Natural killer cell (primary cell): Measurements from ENCODE around the gene SERTAD2. TPM values are rescaled to one million over a fixed set of nuclear protein-coding genes. Genes with fewer than 3 reads are reported as not detected.

Source experiments
- ATAC-seq, 3 donors: fragments of 150-1000 bp in 2 of 3; fragments of 200-7000 bp in 1 of 3; cut with Tn5 transposase; 1 replicate in 1 of 3; 2 replicates in 2 of 3; pipeline ENCODE4 v1.10.0; 2021; ENCODE audit warnings: mild to moderate bottlenecking in 2 of 3, moderate library complexity in 2 of 3
- DNase-seq, 2 donors: peaks; one replicate each; pipeline versions ENCODE4 v3.0.0 to v3.0.0-alpha.2; 2013 to 2021; ENCODE audit warnings: mixed read lengths in 1 of 2
- H3K27ac ChIP-seq: one replicate; pipeline ENCODE4 v1.5.1; 2013; ENCODE audit warnings: mild to moderate bottlenecking, low read length
- H3K27me3 ChIP-seq: one replicate; pipeline ENCODE4 v1.6.1; 2013; ENCODE audit warnings: low read length; ENCODE audit not compliant: control insufficient read depth, insufficient read depth
- H3K36me3 ChIP-seq: one replicate; pipeline ENCODE4 v1.6.1; 2013; ENCODE audit warnings: low read length; ENCODE audit not compliant: control insufficient read depth, insufficient read depth
- H3K4me1 ChIP-seq: one replicate; pipeline ENCODE4 v1.6.1; 2013; ENCODE audit warnings: low read length; ENCODE audit not compliant: control insufficient read depth, insufficient read depth
- H3K4me3 ChIP-seq: one replicate; pipeline ENCODE4 v1.5.1; 2013; ENCODE audit warnings: low read length
- H3K9me3 ChIP-seq: one replicate; pipeline ENCODE4 v1.6.1; 2013; ENCODE audit warnings: low read length; ENCODE audit not compliant: control insufficient read depth, insufficient read depth
- H3K27ac Mint-ChIP-seq, 2 donors: one replicate each; pipeline ENCODE4 v1.8.0; 2022; ENCODE audit warnings: mild to moderate bottlenecking in 2 of 2, mixed read lengths in 2 of 2, moderate library complexity in 1 of 2
- H3K27me3 Mint-ChIP-seq, 2 donors: one replicate each; pipeline ENCODE4 v1.8.0; 2022; ENCODE audit warnings: low read depth in 2 of 2, mixed read lengths in 2 of 2
- H3K36me3 Mint-ChIP-seq: one replicate; pipeline ENCODE4 v1.8.0; 2022; ENCODE audit warnings: mixed read lengths
- H3K4me1 Mint-ChIP-seq, 2 donors: one replicate each; pipeline ENCODE4 v1.8.0; 2022; ENCODE audit warnings: mixed read lengths in 2 of 2
- H3K4me3 Mint-ChIP-seq: one replicate; pipeline ENCODE4 v1.8.0; 2022; ENCODE audit warnings: mild to moderate bottlenecking, moderate library complexity, mixed read lengths
- H3K9me3 Mint-ChIP-seq, 2 donors: one replicate each; pipeline ENCODE4 v1.8.0; 2022; ENCODE audit warnings: mixed read lengths in 2 of 2
- WGBS: methylation state at CpG from one replicate; pipeline ENCODE4 v1.1.7; 2013; ENCODE audit warnings: missing lambda C conversion rate; ENCODE audit not compliant: insufficient coverage; 5-methylcytosine and 5-hydroxymethylcytosine counted together
- intact Hi-C: fragments of 100-400 bp; cut with micrococcal nuclease; formaldehyde crosslinking; loops from one replicate; pipeline ENCODE4 v1.14.2; 2022
- total RNA-seq, 4 donors: library from RNA; stranded (reverse); fragments of 120-200 nt in 1 of 4; gene quantifications; one replicate each; pipeline versions ENCODE4 v1.2.3 to v1.2.4, GENCODE V29; 2013 to 2022
- TF ChIP-seq, protein P1 (sequence below): fragments of 200-600 bp; IDR thresholded peaks from one replicate; pipeline ENCODE4 v1.8.0; 2022; ENCODE audit warnings: antibody characterized with exemption

The SERTAD2 gene
- total RNA-seq, 3 donors from 2014 or later (not counting 1 experiment from before 2014, with no cell fraction given): 45.6 to 71.2 (median 55.8) TPM

DNA sequence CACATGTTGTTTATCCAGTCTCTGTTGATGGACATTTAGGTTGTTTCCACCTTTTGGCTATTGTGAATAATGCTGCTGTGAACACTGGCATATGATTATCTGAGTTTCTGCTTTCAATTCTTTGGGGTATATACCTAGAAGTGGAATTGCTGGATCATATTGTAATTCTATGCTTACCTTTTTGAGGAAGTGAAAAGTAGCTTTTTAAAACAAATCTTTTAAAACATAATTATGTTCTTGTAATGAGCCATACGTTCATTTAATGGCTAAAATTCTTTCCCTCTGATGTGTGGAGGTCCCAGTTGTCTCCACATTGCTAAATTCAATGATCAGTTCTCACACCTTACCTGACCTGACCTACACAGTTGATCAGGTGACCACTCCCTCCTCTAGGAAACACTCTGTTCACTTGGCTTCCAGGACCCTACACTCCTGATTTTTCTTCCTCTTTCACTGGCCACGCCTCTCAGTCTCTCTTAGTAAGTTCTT is 27.8 kb upstream of the SERTAD2 start:
- H3K4me1 Mint-ChIP-seq: peaks cover 8 to 10% of the 10 kb centered on the region in 2 donors
- no peaks in the 10 kb centered on the region for H3K27me3 Mint-ChIP-seq
- no peaks in the 10 kb centered on the region for H3K9me3 ChIP-seq
- DNase-seq (no peak), ATAC-seq (no peak)
- H3K36me3 Mint-ChIP-seq: no peaks in the 10 kb centered on the region
- TF ChIP-seq, protein P1, sequence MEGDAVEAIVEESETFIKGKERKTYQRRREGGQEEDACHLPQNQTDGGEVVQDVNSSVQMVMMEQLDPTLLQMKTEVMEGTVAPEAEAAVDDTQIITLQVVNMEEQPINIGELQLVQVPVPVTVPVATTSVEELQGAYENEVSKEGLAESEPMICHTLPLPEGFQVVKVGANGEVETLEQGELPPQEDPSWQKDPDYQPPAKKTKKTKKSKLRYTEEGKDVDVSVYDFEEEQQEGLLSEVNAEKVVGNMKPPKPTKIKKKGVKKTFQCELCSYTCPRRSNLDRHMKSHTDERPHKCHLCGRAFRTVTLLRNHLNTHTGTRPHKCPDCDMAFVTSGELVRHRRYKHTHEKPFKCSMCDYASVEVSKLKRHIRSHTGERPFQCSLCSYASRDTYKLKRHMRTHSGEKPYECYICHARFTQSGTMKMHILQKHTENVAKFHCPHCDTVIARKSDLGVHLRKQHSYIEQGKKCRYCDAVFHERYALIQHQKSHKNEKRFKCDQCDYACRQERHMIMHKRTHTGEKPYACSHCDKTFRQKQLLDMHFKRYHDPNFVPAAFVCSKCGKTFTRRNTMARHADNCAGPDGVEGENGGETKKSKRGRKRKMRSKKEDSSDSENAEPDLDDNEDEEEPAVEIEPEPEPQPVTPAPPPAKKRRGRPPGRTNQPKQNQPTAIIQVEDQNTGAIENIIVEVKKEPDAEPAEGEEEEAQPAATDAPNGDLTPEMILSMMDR: no peak
- H3K4me3 ChIP-seq: no peak overlapping the region
- no peaks in the 10 kb centered on the region for H3K9me3 Mint-ChIP-seq
- H3K4me3 Mint-ChIP-seq: no peak overlapping the region
- H3K4me1 ChIP-seq: no peaks in the 10 kb centered on the region
- H3K27ac Mint-ChIP-seq: no peak overlapping the region
- 56% methylated on average over 2 of the region's 2 CpGs for WGBS
- intact Hi-C loops: no loop called here
- no peak overlapping the region for H3K27ac ChIP-seq
- H3K36me3 ChIP-seq: no peaks in the 10 kb centered on the region
- no peaks in the 10 kb centered on the region for H3K27me3 ChIP-seq

DNA sequence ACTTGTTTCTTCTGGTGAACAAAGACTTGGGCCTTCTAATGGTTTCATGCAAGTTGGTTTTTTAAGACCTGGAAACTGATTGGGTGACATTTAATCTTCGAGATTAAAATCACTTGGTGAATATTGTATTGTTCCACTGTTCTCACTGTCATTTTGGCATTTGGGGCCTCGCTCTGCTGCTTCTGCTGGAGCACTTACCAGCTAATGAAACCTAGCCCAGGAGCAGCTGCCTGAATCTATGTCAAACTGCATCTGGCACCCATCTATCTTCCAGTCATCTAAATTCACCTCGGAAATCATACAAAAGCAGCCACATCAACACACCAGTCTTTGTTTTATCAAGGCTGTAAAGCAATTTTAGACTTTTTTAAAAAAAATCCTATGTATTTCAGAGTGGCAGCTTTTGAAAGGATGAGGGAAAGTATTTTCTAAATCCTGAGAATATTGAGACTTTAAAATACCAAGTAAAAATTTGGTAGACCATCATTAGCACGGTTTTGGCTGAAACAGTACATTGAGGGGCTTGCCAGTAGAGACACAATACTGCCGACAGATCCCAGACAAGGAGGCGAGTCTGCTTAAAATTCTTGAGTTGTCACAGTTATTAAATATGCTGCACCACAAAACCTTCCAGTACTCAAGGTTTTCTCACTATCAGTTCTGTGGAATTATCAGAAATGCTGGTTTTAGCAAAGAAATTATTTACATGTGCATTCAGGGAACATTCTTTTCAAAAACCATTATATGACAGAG is 26.1 kb upstream of the SERTAD2 start:
- H3K4me1 ChIP-seq: no peaks in the 10 kb centered on the region
- no peaks in the 10 kb centered on the region for H3K36me3 ChIP-seq
- H3K4me3 ChIP-seq: no peak overlapping the region
- WGBS: 81% methylated on average over 6 of the region's 6 CpGs
- H3K36me3 Mint-ChIP-seq: no peaks in the 10 kb centered on the region
- TF ChIP-seq, protein P1: no peak
- no peaks in the 10 kb centered on the region for H3K9me3 Mint-ChIP-seq
- no peak overlapping the region for H3K27ac ChIP-seq
- intact Hi-C loops: no loop called here
- no peak overlapping the region for H3K27ac Mint-ChIP-seq
- DNase-seq (peak in 1 of 2 donors; percentile 30), ATAC-seq (no peak)
- H3K27me3 Mint-ChIP-seq: no peaks in the 10 kb centered on the region
- H3K4me1 Mint-ChIP-seq: peaks cover 8 to 10% of the 10 kb centered on the region in 2 donors
- H3K4me3 Mint-ChIP-seq: no peak overlapping the region
- no peaks in the 10 kb centered on the region for H3K27me3 ChIP-seq
- H3K9me3 ChIP-seq: no peaks in the 10 kb centered on the region

DNA sequence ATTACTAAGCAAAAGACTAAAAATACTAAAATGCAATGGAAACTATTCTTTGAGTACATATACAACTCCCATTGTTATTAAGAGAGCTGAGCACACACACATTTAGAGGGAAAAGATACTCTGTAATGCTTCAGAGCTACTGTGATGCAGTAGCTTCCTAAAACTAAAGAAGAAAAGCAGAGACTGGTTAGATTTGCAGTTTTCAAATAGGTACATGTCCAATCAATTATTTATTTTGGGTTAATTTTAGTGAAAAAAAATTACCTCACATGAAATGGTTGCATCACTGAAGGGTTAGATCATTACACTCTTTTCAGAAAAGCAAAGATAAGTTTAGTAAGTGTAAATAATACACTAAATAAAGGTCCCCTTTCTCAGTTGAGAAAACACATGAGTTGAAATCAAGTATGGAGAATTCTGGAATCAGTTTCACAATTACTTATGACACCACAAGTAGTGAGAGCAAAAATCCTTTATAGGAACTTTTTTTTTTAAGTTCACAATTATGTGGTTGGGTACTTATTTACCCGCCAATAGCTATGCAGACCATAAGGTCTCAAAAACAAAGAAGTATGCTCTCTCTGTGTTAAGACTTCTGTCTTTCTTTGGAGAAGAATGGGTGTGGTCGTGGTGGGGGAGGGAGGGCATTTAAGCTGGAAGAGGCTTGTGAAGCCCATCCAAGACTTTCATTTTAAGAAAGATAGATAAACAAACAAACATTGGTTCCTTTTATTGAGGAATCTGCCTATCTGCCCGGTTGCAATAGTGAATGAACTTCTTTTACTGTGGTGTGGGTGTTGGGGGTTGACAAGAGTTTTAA is 25.3 kb upstream of the SERTAD2 start:
- ATAC-seq (no peak), DNase-seq (no peak)
- Mint-ChIP-seq H3K36me3 (no peaks in the 10 kb centered on the region), H3K9me3 (no peaks in the 10 kb centered on the region), H3K4me3 (no peak overlapping the region), H3K4me1 (peaks cover 8 to 10% of the 10 kb centered on the region in 2 donors), H3K27me3 (no peaks in the 10 kb centered on the region), H3K27ac (no peak overlapping the region)
- intact Hi-C loops: no loop called here
- Histone ChIP-seq H3K4me1 (no peaks in the 10 kb centered on the region), H3K27ac (no peak overlapping the region), H3K27me3 (no peaks in the 10 kb centered on the region), H3K9me3 (no peaks in the 10 kb centered on the region), H3K36me3 (no peaks in the 10 kb centered on the region), H3K4me3 (no peak overlapping the region)
- TF ChIP-seq, protein P1: no peak
- no CpG with 5 or more reads among the region's 3 CpGs for WGBS
